GM12864 (cell line): ENCODE data around the gene SMAD7.

Experiments
- DNase-seq: peaks from one replicate; pipeline ENCODE4 v3.0.0-alpha.2; 2011; ENCODE audit warnings: low read depth
- H3K4me3 ChIP-seq: 2 replicates; pipeline ENCODE4 v1.5.1; 2011; ENCODE audit warnings: mild to moderate bottlenecking, low read depth, low read length, control low read depth
- TF ChIP-seq, protein P1 (sequence below): IDR thresholded peaks from 2 replicates; pipeline ENCODE4 v1.5.1; 2011; ENCODE audit warnings: low read depth, mild to moderate bottlenecking, moderate library complexity, low read length, control low read depth, inconsistent platforms; ENCODE audit errors: missing control alignments

The SMAD7 gene

DNA sequence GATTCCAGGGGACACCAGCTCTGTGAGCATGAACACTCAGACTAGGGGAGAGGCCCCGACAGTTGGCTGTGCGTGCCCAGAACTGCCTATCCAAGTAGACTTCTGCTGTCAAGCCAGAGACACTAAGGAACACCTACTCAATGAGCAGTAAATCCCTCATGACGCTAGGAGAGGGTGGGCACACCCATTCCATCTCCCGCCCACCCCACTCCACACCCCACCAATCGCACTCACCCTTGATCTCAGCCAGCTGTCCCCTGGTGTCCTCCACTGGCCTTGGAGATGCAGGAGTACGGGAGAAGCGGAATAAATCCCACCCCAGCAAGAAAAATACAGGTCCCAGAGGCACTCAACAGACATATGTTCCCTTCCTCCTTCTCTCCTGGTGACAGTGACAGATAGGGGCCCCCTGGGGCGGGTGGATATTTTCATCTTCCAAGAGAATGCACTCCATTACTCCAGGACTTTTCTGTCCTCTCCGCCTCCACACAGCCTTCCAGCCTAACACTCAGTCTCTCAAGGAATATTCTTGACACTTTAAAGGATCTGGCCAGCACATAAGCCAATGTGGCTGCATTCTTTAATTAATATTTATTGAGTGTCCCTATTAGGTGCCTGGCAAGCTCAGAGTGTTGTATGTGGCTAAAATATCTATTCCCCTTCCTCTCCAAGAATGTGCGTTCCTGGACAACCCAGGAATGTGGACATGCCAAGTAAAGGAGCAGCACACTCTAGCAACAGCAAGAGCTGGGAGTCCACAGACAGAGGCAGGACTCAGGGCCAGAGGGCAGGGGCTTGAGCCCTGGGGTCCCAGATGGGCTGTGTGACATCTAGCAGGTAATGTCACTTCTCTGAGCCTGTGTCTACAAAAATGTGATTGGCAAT lies 13.1 kb upstream of the SMAD7 start:
- TF ChIP-seq, protein P1, sequence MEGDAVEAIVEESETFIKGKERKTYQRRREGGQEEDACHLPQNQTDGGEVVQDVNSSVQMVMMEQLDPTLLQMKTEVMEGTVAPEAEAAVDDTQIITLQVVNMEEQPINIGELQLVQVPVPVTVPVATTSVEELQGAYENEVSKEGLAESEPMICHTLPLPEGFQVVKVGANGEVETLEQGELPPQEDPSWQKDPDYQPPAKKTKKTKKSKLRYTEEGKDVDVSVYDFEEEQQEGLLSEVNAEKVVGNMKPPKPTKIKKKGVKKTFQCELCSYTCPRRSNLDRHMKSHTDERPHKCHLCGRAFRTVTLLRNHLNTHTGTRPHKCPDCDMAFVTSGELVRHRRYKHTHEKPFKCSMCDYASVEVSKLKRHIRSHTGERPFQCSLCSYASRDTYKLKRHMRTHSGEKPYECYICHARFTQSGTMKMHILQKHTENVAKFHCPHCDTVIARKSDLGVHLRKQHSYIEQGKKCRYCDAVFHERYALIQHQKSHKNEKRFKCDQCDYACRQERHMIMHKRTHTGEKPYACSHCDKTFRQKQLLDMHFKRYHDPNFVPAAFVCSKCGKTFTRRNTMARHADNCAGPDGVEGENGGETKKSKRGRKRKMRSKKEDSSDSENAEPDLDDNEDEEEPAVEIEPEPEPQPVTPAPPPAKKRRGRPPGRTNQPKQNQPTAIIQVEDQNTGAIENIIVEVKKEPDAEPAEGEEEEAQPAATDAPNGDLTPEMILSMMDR, result no peak
- no peak for DNase-seq
- no peak overlapping the region for H3K4me3 ChIP-seq

DNA sequence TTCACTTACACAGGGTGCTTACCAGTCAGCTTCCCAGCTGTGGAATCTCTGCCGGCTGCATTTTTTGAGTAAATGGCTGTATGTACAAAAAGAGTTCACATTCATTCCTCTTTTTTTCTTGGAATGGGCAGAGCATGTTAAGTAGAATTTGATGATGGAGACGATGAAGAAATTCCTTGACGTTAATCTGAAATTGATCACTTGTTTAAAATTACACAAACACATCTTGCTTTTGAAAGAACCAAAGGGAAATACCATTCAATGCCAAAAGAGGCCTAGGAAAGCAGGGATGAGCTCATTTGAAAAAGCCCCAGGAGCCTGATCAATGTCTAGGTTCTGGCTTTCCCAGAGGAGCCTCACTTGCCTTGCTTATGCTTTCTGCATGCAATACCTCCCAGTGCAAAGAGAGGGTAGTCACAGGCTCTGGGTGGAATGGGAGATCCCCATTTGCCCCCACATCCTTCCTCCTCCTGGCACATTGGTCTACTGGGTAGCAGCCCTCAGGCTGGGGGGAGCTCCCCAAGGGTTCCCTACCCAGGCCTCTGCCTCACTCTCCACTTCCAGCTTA lies 12.3 kb upstream of the SMAD7 start:
- H3K4me3 ChIP-seq, result no peak overlapping the region
- TF ChIP-seq, protein P1, result no peak
- DNase-seq, result no peak

DNA sequence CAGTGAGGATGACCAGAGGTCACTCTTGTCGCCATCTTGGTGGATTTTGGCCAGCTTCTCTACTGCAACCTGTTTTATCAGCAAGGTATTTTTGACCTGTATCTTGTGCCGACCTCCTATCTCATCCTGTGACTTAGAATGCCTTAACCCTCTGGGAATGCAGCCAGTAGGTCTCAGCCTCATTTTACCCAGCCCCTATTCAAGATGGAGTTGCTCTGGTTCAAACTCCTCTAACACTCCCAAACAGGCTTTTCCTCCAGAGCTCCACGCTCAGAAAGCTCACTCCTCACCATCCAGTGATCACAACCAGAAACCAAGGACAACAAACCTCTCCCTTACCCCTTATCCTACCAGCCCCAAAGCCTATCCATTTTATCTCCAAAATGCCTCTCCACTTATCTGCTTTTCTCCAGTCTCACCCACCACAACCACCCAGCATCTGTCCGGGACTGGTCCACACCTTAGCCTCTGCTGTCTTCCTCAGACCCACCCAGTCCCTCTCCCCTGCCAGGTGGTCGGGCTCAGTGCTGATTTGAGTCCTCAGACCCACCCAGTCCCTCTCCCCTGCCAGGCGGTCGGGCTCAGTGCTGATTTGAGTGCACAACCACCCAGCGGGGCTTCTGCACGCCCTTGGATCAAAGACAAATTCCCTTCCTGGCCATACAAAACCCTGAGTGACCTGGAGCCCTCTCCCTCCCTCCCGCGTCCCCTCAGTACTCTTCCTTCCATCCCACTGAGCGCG lies 11.7 kb upstream of the SMAD7 start:
- no peak for DNase-seq
- TF ChIP-seq, protein P1, result no peak
- H3K4me3 ChIP-seq, result no peak overlapping the region

DNA sequence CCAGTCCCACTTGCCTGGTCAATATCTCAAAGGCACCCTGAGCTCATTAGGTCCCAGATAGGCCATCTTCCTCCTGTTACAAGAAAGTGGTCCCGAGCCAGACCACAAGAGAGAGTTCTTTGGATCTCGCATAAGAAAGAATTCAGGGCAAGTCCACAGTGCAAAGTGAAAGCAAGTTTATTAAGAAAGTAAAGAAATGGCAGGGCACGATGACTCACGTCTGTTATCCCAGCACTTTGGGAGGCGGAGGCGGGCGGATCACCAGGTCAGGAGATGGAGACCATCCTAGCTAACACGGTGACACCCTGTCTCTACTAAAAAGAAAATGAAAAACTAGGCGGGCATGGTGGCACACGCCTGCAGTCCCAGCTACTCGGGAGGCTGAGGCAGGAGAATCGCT lies 10.8 kb upstream of the SMAD7 start:
- DNase-seq, result no peak
- TF ChIP-seq, protein P1, result no peak
- no peak overlapping the region for H3K4me3 ChIP-seq

DNA sequence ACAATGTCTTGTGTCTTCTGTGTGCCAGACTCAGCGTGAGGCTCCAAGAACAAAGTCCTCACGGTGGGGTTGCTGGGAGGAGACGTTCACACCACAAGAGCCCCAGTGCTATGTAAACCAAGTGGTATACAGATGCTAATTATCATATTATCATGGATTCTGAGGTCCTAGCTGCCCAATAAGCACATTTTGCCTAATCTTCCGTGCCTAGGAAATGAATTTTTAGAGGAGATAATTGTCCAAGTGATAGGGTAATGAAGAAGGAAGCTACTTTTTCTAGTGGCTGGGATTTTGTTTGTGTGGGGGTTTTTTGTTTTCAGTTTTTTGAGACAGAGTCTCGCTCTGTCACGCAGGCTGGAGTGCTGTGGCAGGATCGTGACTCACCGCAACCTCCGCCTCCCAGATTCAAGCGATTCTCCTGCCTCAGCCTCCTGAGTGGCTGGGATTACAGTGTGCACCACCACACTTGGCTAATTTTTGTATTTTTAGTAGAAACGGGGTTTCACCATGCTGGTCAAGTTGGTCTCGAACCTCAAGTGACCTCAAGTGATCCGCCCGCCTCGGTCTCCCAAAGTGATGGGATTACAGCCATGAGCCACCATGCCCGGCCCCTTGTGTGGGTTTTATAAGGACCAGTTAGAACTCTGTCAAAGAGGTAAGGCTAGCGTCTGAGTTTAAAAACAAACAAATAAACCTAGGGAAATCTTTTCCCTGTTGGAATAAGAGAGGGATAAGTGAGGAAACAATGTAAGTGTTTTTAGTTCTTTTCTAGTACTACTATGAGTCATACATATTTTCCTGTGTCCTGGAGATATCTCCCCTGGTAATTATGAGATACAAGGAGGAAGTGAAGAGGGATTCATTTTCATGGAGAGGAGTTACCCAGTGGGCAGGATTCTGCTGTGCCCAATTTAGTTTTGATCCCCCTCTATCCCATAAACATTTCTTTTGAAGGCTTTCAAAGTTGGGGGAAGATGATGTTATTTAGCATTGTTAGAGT lies 9.5 kb upstream of the SMAD7 start:
- TF ChIP-seq, protein P1, result no peak
- DNase-seq, result no peak
- H3K4me3 ChIP-seq, result no peak overlapping the region

DNA sequence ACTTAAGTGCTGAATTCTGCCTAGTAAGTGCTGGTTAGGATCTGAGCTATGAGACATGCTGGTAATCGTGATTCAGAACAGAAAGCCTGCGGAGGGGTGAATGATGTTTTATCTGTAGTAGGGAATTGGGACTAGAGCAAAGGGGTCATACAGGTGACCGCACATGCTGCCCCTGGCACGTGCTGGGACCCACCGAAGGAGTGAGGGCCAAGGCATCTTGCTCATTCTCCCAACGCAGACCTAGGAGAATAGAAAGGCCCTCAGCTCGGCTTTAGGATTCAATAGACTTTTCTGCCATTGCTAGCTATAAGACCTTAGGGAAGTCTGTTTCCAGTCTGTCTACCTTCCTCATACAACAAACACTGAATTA lies 8.8 kb upstream of the SMAD7 start:
- DNase-seq, result no peak
- no peak overlapping the region for H3K4me3 ChIP-seq
- TF ChIP-seq, protein P1, result no peak
